ENCODE results near the gene TANC1.

The TANC1 gene

GRCh38 chr2:159147690-159148089 is 179.2 kb downstream of the TANC1 start:
- DNase-seq: no peak

DNA sequence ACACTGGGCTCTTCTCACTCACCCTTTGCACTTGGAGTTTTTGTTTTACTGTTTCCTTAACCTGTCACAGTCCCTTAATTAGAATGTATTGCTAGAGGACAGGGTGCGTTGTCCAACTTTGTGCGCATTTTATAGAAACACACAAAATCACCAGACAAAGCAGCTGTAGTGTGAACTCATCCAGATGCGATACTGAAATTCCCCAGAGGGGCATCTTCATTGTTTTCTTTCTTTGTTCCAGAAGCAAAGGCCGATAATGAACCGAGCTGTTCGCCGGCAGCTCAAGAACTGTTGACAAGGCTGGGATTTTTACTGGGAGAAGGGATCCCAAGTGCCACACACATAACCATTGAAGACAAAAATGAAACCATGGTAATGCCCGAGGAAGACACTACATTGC is 180.5 kb downstream of the TANC1 start:
- no peak for DNase-seq

GRCh38 chr2:159149747-159150146 is 181.3 kb downstream of the TANC1 start:
- no peak for DNase-seq

DNA sequence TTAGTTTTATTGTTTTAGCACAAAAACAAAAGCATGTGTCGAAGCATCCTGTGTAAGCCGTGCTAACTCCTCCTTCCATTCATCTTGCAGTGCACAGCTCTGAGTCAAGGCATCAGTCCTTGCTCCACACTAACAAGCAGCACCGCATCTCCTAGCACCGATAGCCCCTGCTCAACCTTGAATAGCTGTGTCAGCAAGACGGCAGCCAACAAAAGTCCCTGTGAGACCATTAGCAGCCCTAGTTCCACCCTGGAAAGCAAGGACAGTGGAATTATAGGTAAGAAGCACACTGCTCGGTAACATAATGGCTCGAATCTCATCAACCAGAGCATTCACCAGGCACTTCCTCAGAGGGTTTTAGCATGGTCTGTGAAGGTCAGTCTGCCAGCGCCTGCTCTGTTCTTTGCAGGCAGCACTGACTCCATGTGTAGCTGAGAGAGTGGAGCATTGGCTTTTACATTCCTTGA is 181.9 kb downstream of the TANC1 start:
- DNase-seq: no peak

GRCh38 chr2:159151198-159152127 is 183.0 kb downstream of the TANC1 start:
- no peak for DNase-seq

GRCh38 chr2:159152128-159152778 is 183.8 kb downstream of the TANC1 start:
- no peak for DNase-seq

DNA sequence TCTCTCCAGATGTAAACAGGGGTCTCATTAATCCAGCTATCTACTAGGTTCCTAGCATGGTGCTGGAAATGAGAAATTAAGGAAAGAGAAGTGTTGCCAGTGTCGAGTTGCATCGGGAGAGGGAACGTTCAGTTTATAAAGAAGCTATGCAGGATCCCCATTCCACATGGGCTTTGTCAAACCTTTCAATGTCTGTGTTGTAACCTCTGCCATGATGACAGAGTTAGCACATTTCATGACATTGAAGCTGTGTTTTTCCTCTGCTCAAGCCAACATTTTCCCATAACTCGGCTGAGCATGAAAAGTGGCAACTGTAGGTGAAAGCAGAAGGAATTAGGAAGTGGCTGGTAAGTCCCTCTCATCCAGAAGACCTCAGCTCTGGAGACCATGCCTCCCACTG is 184.6 kb downstream of the TANC1 start:
- DNase-seq: no peak

GRCh38 chr2:159153463-159153862 is 185.0 kb downstream of the TANC1 start:
- no peak for DNase-seq

- no peak for DNase-seq
Observed at GRCh38 chr2:159153951-159154350, 185.5 kb downstream of the TANC1 start.

- no peak for DNase-seq
Observed at GRCh38 chr2:159154366-159154765, 185.9 kb downstream of the TANC1 start.

DNA sequence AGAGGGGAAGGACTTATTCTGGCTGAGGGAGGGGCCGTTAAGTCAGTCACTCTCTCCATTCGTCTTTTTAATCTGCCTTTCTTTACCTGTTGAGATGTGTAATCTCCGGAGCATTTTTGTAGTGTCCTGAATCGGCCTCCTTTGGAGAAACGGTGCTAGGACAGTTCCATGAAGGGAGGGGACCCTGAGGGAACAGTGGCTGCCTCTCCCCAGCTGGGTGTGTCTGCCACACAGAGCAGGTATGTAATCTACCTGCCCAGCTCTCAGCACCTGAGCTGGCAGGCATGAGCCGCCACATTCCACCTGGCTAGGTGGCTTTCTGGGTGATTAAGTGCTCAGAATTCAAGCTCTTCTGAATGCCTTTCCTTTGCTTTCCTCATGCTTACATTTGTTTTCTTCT is 186.9 kb downstream of the TANC1 start:
- no peak for DNase-seq

GRCh38 chr2:159155791-159156190 is 187.4 kb downstream of the TANC1 start:
- DNase-seq: no peak

DNA sequence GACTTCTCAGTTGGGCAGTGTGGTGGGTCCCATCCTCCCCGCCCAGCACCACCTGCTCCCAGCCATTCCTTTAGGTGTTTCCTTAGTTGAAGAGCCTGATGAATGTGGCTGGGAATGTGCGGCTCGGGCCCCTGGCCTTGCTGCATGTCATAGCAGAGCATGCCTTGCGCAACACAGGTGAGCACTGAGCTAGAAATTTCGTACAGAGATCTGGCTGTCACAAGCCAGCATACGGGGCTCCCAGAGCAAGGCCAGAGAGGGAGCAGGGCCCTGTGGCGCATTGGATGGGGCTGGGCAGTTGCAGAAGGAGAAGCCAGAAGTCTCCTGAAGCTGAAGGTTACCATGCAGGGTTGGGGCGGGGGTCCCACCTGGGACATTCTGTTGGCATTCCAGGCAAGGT is 188.4 kb downstream of the TANC1 start:
- no peak for DNase-seq

- DNase-seq: no peak
Observed at GRCh38 chr2:159157361-159158209, 189.1 kb downstream of the TANC1 start.

- no peak for DNase-seq
Observed at GRCh38 chr2:159160412-159160811, 192.0 kb downstream of the TANC1 start.

- DNase-seq: no peak
Observed at GRCh38 chr2:159160954-159161353, 192.5 kb downstream of the TANC1 start.

DNA sequence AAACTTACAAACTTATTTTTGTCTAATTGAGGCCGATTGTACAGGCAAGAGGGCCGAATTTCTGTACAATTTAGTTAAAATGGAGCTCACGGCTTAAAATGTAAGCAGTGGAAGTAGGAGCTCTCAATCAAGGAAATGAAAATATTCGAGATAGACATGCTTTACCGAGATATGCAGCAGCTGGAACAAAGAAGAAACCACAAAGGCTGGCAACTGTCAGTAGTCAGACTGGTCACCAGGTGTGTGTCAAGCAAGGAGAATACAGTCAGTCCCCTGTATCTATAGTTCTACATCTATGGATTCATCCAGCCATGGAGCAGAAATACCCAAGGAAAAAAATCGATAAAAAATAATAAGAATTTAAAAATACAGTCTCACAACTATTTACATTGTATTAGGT is 195.5 kb downstream of the TANC1 start:
- no peak for DNase-seq

- DNase-seq: no peak
Observed at GRCh38 chr2:159164457-159164911, 196.0 kb downstream of the TANC1 start.

- DNase-seq: no peak
Observed at GRCh38 chr2:159165048-159165447, 196.6 kb downstream of the TANC1 start.

DNA sequence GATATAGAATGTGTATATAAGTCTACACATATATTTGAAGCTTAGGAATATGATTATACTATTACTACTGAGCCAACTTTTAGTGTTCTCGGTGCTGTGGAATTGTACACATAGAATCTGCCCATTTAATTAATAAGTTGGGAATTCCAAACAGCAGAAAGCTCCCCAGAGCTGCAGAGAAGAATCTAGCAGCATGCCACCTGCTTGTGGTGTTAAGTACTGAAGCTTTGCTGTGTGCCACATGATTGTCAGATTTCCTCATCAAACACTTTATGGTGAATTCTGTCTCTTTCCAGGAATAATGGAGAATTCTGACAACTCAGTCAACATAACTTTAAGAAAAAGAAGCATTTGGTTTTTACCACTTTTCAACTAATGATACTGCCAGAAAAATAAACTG is 200.3 kb downstream of the TANC1 start:
- DNase-seq: no peak

DNA sequence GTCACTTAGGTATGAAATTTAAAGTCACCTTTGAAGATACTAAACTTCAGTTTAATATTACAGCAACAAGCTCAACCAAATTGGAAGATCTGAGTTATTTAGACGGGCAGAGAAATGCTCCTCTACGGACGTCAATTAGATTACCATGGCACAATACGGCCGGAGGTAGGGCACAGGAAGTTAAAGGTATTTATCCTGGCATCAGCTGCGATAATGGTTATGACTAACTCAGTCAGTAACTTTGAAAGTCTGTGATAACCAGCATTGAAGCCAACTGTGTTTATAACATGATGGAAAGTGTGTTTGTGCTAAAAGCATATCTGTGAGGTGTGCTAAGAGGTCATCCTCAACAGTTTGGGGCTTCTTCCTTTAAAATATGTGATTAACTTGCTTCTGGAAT is 200.7 kb downstream of the TANC1 start:
- DNase-seq: no peak

- no peak for DNase-seq
Observed at GRCh38 chr2:159172403-159172802, 204.0 kb downstream of the TANC1 start.

GRCh38 chr2:159174759-159175158 is 206.3 kb downstream of the TANC1 start:
- no peak for DNase-seq
